Mesendoderm (in vitro differentiated cells): ENCODE results near the gene SLCO1A2.

Experiments used
- DNase-seq: peaks from one replicate; pipeline ENCODE4 v3.0.0; 2013
- H2AK5ac ChIP-seq: 2 replicates; pipeline ENCODE4 v1.6.1; 2013; ENCODE audit warnings: low read length, inconsistent platforms
- H2BK120ac ChIP-seq: 2 replicates; pipeline ENCODE4 v1.6.1; 2013; ENCODE audit warnings: low read depth, mild to moderate bottlenecking, low read length, moderate library complexity, mixed read lengths
- H2BK15ac ChIP-seq: replicated peaks from 2 replicates; pipeline ENCODE4 v1.6.1; 2013; ENCODE audit warnings: low read depth, mild to moderate bottlenecking, moderate library complexity
- H2BK5ac ChIP-seq: 2 replicates; pipeline ENCODE4 v1.6.1; 2013; ENCODE audit warnings: low read length, inconsistent platforms
- H3K18ac ChIP-seq: 2 replicates; pipeline ENCODE4 v1.6.1; 2013; ENCODE audit warnings: mild to moderate bottlenecking, low read length, mixed read lengths
- H3K23ac ChIP-seq: one replicate; pipeline ENCODE4 v1.6.1; 2013; ENCODE audit warnings: low read length
- H3K27ac ChIP-seq: 2 replicates; pipeline ENCODE4 v1.5.1; 2013; ENCODE audit warnings: low read depth, mild to moderate bottlenecking, inconsistent platforms, low read length, moderate library complexity
- H3K27me3 ChIP-seq: 2 replicates; pipeline ENCODE4 v1.6.1; 2013; ENCODE audit warnings: low read length, control low read depth, mild to moderate bottlenecking, inconsistent platforms; ENCODE audit not compliant: insufficient read depth, poor library complexity
- H3K36me3 ChIP-seq: 2 replicates; pipeline ENCODE4 v1.6.1; 2013; ENCODE audit warnings: low read length, inconsistent platforms; ENCODE audit not compliant: control insufficient read depth, insufficient read depth
- H3K4ac ChIP-seq: one replicate; pipeline ENCODE4 v1.6.1; 2013; ENCODE audit warnings: low read depth, mild to moderate bottlenecking, low read length, moderate library complexity
- H3K4me1 ChIP-seq: 2 replicates; pipeline ENCODE4 v1.6.1; 2013; ENCODE audit warnings: low read depth, low read length, inconsistent platforms; ENCODE audit not compliant: control insufficient read depth
- H3K4me2 ChIP-seq: 2 replicates; pipeline ENCODE4 v1.6.1; 2013; ENCODE audit warnings: low read length
- H3K4me3 ChIP-seq: 2 replicates; pipeline ENCODE4 v1.5.1; 2013; ENCODE audit warnings: mild to moderate bottlenecking, low read length
- H3K56ac ChIP-seq: one replicate; pipeline ENCODE4 v1.6.1; 2013; ENCODE audit warnings: low read length
- H3K79me1 ChIP-seq: 2 replicates; pipeline ENCODE4 v1.6.1; 2013; ENCODE audit warnings: low read length, inconsistent platforms
- H3K79me2 ChIP-seq: 2 replicates; pipeline ENCODE4 v1.6.1; 2013; ENCODE audit warnings: mild to moderate bottlenecking, low read length; ENCODE audit not compliant: control insufficient read depth, insufficient read depth
- H3K9ac ChIP-seq: 2 replicates; pipeline ENCODE4 v1.6.1; 2013; ENCODE audit warnings: low read length, inconsistent platforms
- H4K5ac ChIP-seq: one replicate; pipeline ENCODE4 v1.6.1; 2013; ENCODE audit warnings: low read length
- H4K8ac ChIP-seq: one replicate; pipeline ENCODE4 v1.6.1; 2013; ENCODE audit warnings: low read depth, mild to moderate bottlenecking, control low read depth, low read length, moderate library complexity
- WGBS: extraction: QIAGEN DNeasy Blood & Tissue Kit; methylation state at CpG from one replicate; pipeline ENCODE4 v1.1.7; 2013; ENCODE audit warnings: low lambda C conversion rate, missing lambda C conversion rate; ENCODE audit not compliant: insufficient coverage; ENCODE audit errors: extremely low coverage; 5-methylcytosine and 5-hydroxymethylcytosine counted together

The SLCO1A2 gene

DNA sequence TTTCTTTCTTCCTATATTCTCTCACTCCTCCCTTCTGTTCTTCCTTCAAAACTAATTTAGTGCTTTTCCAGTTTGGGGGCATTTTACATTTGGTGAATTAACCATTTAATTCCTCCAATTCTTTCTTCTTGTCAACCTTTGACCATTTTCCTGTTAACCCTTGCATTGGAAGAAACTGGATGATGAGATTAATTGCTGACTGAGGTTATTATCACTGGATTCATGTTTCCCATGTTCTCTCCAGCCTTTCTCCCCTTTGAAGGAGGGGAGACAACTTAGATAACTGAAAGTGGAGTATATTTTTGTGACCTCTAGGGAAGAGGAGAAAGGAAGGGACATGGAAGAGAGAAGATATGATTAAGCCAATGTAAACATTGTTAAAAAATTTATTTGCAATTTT, 70.5 kb downstream of the SLCO1A2 start:
- Histone ChIP-seq H3K4me2 (no peak overlapping the region), H3K56ac (no peak overlapping the region), H3K36me3 (no peaks in the 10 kb centered on the region), H3K9ac (no peak overlapping the region), H3K4me3 (no peak overlapping the region), H2BK5ac (no peak overlapping the region), H3K23ac (no peak overlapping the region), H4K5ac (no peak overlapping the region), H3K79me2 (no peaks in the 10 kb centered on the region), H3K4ac (no peak overlapping the region), H4K8ac (no peak overlapping the region), H3K4me1 (no peaks in the 10 kb centered on the region), H3K18ac (no peak overlapping the region), H2AK5ac (no peak overlapping the region), H3K27ac (no peak overlapping the region), H3K27me3 (no peaks in the 10 kb centered on the region), H2BK15ac (no peak overlapping the region), H3K79me1 (no peaks in the 10 kb centered on the region), H2BK120ac (no peak overlapping the region)
- no peak for DNase-seq

GRCh38 chr12:21257172-21257571, 77.5 kb downstream of the SLCO1A2 start:
- no peak for DNase-seq
- H2BK120ac ChIP-seq, result no peak overlapping the region
- no peak overlapping the region for H2AK5ac ChIP-seq
- H3K23ac ChIP-seq, result no peak overlapping the region
- no peak overlapping the region for H2BK5ac ChIP-seq
- H3K4me3 ChIP-seq, result no peak overlapping the region
- no peaks in the 10 kb centered on the region for H3K4me1 ChIP-seq
- no CpG with 5 or more reads among the region's 3 CpGs for WGBS
- no peak overlapping the region for H3K4me2 ChIP-seq
- H4K8ac ChIP-seq, result no peak overlapping the region
- H3K27me3 ChIP-seq, result no peaks in the 10 kb centered on the region
- H3K36me3 ChIP-seq, result no peaks in the 10 kb centered on the region
- no peak overlapping the region for H3K4ac ChIP-seq
- no peak overlapping the region for H3K18ac ChIP-seq
- no peak overlapping the region for H3K56ac ChIP-seq
- no peak overlapping the region for H3K27ac ChIP-seq
- no peak overlapping the region for H4K5ac ChIP-seq
- H3K9ac ChIP-seq, result no peak overlapping the region
- H3K79me1 ChIP-seq, result no peaks in the 10 kb centered on the region
- H3K79me2 ChIP-seq, result no peaks in the 10 kb centered on the region
- no peak overlapping the region for H2BK15ac ChIP-seq

DNA sequence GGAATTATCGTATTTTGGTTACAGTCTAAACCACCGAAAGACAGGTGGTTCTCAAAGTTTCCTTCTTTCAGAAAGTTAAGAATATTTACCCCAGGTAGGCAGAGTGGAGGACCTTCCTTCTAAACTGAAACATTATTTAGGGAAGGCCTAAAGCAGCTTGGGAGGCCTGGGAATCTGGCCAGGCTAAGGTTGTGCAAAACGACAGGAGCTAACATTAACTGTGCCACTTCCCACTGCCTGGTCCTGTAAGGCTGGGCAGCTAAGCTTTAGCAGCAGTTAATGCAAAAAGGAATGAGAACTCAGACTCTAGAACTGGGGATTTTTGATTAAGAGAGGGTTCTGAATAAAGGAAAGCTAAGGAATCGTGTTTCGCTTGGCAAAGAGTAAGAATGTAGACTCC, 82.6 kb downstream of the SLCO1A2 start:
- no peaks in the 10 kb centered on the region for H3K36me3 ChIP-seq
- no peaks in the 10 kb centered on the region for H3K79me1 ChIP-seq
- no peak overlapping the region for H3K4me3 ChIP-seq
- H4K8ac ChIP-seq, result no peak overlapping the region
- no peak for DNase-seq
- no peak overlapping the region for H3K27ac ChIP-seq
- no peak overlapping the region for H2BK120ac ChIP-seq
- H3K4me2 ChIP-seq, result no peak overlapping the region
- WGBS, result no CpG with 5 or more reads among the region's 5 CpGs
- no peak overlapping the region for H4K5ac ChIP-seq
- no peaks in the 10 kb centered on the region for H3K27me3 ChIP-seq
- H2BK15ac ChIP-seq, result no peak overlapping the region
- H3K18ac ChIP-seq, result no peak overlapping the region
- H3K79me2 ChIP-seq, result no peaks in the 10 kb centered on the region
- H2BK5ac ChIP-seq, result no peak overlapping the region
- H3K23ac ChIP-seq, result no peak overlapping the region
- no peak overlapping the region for H3K9ac ChIP-seq
- no peak overlapping the region for H3K56ac ChIP-seq
- no peak overlapping the region for H2AK5ac ChIP-seq
- H3K4ac ChIP-seq, result no peak overlapping the region
- H3K4me1 ChIP-seq, result no peaks in the 10 kb centered on the region

GRCh38 chr12:21248679-21249078, 86.0 kb downstream of the SLCO1A2 start:
- peak; percentile 19 for DNase-seq
- Histone ChIP-seq H3K4me3 (no peak overlapping the region), H3K4me2 (no peak overlapping the region), H3K18ac (no peak overlapping the region), H2BK120ac (no peak overlapping the region), H4K5ac (no peak overlapping the region), H3K79me1 (no peaks in the 10 kb centered on the region), H3K27ac (no peak overlapping the region), H2BK5ac (no peak overlapping the region), H2BK15ac (no peak overlapping the region), H4K8ac (no peak overlapping the region), H3K36me3 (no peaks in the 10 kb centered on the region), H3K4me1 (no peaks in the 10 kb centered on the region), H3K4ac (no peak overlapping the region), H3K79me2 (no peaks in the 10 kb centered on the region), H3K9ac (no peak overlapping the region), H3K23ac (no peak overlapping the region), H2AK5ac (no peak overlapping the region), H3K56ac (no peak overlapping the region), H3K27me3 (no peaks in the 10 kb centered on the region)
- WGBS, result no CpG with 5 or more reads among the region's 1 CpG

DNA sequence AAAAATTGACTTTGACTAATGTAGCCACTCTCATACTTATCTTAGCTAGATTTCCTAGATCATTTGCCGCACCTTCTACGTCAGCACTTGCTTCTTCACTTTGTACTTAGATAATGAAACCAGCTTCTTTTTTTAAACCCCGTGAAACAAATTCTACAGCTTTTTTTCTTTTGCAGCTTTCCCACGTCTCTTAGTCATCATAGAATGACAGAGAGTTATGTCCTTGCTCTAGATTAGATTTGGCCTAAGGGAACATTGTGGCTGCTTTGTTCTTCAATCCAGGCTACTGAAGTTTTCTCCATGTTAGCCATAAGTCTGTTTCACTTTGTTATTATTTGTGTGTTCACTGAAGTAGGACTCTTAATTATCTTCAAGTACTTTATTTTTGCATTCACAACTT, 94.9 kb downstream of the SLCO1A2 start:
- Histone ChIP-seq H3K9ac (no peak overlapping the region), H4K8ac (no peak overlapping the region), H4K5ac (no peak overlapping the region), H3K23ac (no peak overlapping the region), H3K79me2 (no peaks in the 10 kb centered on the region), H3K18ac (no peak overlapping the region), H2AK5ac (no peak overlapping the region), H2BK120ac (no peak overlapping the region), H3K27me3 (no peaks in the 10 kb centered on the region), H3K79me1 (no peaks in the 10 kb centered on the region), H3K4me2 (no peak overlapping the region), H2BK5ac (no peak overlapping the region), H3K56ac (no peak overlapping the region), H3K4me1 (no peaks in the 10 kb centered on the region), H2BK15ac (no peak overlapping the region), H3K27ac (no peak overlapping the region), H3K36me3 (no peaks in the 10 kb centered on the region), H3K4me3 (no peak overlapping the region), H3K4ac (no peak overlapping the region)
- no peak for DNase-seq
- no CpG with 5 or more reads among the region's 4 CpGs for WGBS

- Histone ChIP-seq H3K4ac (no peak overlapping the region), H4K8ac (no peak overlapping the region), H3K79me2 (no peaks in the 10 kb centered on the region), H3K4me2 (no peak overlapping the region), H2BK15ac (no peak overlapping the region), H4K5ac (no peak overlapping the region), H3K18ac (no peak overlapping the region), H3K4me1 (no peaks in the 10 kb centered on the region), H2AK5ac (no peak overlapping the region), H3K4me3 (no peak overlapping the region), H3K27ac (no peak overlapping the region), H3K23ac (no peak overlapping the region), H3K36me3 (no peaks in the 10 kb centered on the region), H3K9ac (no peak overlapping the region), H2BK120ac (no peak overlapping the region), H2BK5ac (no peak overlapping the region), H3K27me3 (no peaks in the 10 kb centered on the region), H3K56ac (no peak overlapping the region), H3K79me1 (no peaks in the 10 kb centered on the region)
- DNase-seq, result no peak
- WGBS, result no CpG with 5 or more reads among the region's 5 CpGs
Measured at GRCh38 chr12:21234395-21234794, 100.3 kb downstream of the SLCO1A2 start.
